SU-DHL-6 (cell line): ENCODE measurements around the gene WDR45.

Experiments
- H2AFZ ChIP-seq: fragments of 200-600 bp; sonication (generic); 2 replicates; pipeline ENCODE4 v1.6.1; 2014; ENCODE audit warnings: low read depth, mild to moderate bottlenecking, moderate library complexity, mixed read lengths, antibody characterized with exemption, low read length; ENCODE audit not compliant: severe bottlenecking
- H3F3A ChIP-seq: fragments of 200-600 bp; shearing (Covaris generic); 2 replicates; pipeline ENCODE4 v1.6.0; 2016; ENCODE audit warnings: antibody characterized with exemption, mild to moderate bottlenecking; ENCODE audit not compliant: insufficient read depth
- H3K27ac ChIP-seq: fragments of 200-600 bp; sonication (generic); 2 replicates; pipeline ENCODE4 v1.5.1; 2016; ENCODE audit warnings: low read depth, mild to moderate bottlenecking, low read length, moderate library complexity, mixed read lengths
- H3K27me3 ChIP-seq: fragments of 200-600 bp; sonication (generic), shearing (Covaris generic); 2 replicates; pipeline ENCODE4 v1.6.0; 2014; ENCODE audit warnings: mild to moderate bottlenecking, low read length
- H3K36me3 ChIP-seq: fragments of 200-600 bp; sonication (generic); 2 replicates; pipeline ENCODE4 v1.6.1; 2014; ENCODE audit warnings: mild to moderate bottlenecking, low read length, mixed read lengths
- H3K4me2 ChIP-seq: fragments of 300-600, 200-600 bp; shearing (Covaris generic), sonication (generic); 2 replicates; pipeline ENCODE4 v1.6.0; 2014; ENCODE audit warnings: low read length, low read depth, mild to moderate bottlenecking; ENCODE audit not compliant: poor library complexity, severe bottlenecking
- H3K4me3 ChIP-seq: fragments of 200-600 bp; sonication (generic); 2 replicates; pipeline ENCODE4 v1.5.1; 2014; ENCODE audit warnings: antibody characterized with exemption, low read length, mild to moderate bottlenecking, mixed read lengths; ENCODE audit not compliant: insufficient read depth, poor library complexity, severe bottlenecking
- H3K79me2 ChIP-seq: fragments of 200-600 bp; sonication (generic); 2 replicates; pipeline ENCODE4 v1.6.1; 2014; ENCODE audit warnings: mild to moderate bottlenecking, low read length, moderate library complexity; ENCODE audit not compliant: insufficient read depth
- H3K9ac ChIP-seq: fragments of 200-600 bp; sonication (generic); 2 replicates; pipeline ENCODE4 v1.7.0; 2014; ENCODE audit warnings: mild to moderate bottlenecking, low read length
- H3K9me2 ChIP-seq: fragments of 200-600 bp; sonication (generic); replicated peaks from 2 replicates; pipeline ENCODE4 v1.6.1; 2014; ENCODE audit warnings: low read length; ENCODE audit not compliant: insufficient read depth
- H3K9me3 ChIP-seq: fragments of 200-600 bp; sonication (generic); 2 replicates; pipeline ENCODE4 v1.6.1; 2014; ENCODE audit warnings: low read length, mixed read lengths; ENCODE audit not compliant: insufficient read depth
- H4K20me1 ChIP-seq: fragments of 200-600 bp; sonication (generic); 2 replicates; pipeline ENCODE4 v1.6.1; 2014; ENCODE audit warnings: low read depth, mild to moderate bottlenecking, antibody characterized with exemption, low read length, moderate library complexity, mixed read lengths
- EZH2phosphoT487 ChIP-seq: fragments of 200-600 bp; sonication (generic), shearing (Covaris generic); conservative IDR thresholded peaks from 2 replicates; pipeline ENCODE4 v1.6.1; 2018; ENCODE audit warnings: mild to moderate bottlenecking, antibody characterized with exemption, low read length, moderate library complexity, mixed read lengths
- TF ChIP-seq, protein P1 (sequence below): fragments of 200-600 bp; sonication (generic); IDR thresholded peaks from one replicate; pipeline ENCODE4 v1.5.1; 2017; ENCODE audit warnings: antibody characterized with exemption, mild to moderate bottlenecking, low read length, moderate library complexity; ENCODE audit not compliant: insufficient read depth, poor library complexity, severe bottlenecking

WDR45 gene

DNA sequence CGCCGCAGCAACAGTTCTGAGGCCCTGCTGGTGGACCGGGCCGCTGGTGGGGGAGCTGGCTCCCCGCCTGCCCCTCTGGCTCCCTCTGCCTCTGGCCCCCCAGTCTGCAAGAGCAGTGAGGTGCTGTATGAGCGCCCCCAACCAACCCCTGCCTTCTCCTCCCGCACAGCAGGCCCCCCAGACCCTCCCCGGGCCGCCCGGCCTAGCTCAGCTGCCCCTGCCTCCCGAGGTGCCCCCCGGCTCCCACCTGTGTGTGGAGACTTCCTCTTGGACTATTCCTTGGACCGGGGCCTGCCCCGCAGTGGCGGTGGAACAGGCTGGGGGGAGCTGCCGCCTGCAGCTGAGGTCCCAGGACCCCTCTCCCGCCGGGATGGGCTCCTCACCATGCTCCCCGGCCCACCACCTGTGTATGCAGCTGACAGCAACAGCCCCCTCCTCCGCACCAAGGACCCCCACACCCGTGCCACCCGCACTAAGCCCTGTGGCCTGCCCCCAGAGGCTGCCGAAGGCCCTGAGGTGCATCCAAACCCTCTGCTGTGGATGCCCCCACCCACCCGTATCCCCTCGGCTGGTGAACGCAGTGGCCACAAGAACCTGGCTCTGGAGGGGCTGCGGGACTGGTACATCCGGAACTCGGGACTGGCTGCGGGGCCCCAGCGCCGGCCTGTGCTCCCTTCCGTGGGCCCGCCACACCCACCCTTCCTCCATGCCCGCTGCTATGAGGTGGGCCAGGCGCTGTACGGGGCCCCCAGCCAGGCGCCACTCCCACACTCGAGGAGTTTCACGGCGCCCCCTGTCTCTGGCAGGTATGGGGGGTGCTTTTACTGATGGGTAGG is 12.2 kb downstream of the WDR45 start:
- TF ChIP-seq EZH2phosphoT487 = no peak
- TF ChIP-seq, protein P1, sequence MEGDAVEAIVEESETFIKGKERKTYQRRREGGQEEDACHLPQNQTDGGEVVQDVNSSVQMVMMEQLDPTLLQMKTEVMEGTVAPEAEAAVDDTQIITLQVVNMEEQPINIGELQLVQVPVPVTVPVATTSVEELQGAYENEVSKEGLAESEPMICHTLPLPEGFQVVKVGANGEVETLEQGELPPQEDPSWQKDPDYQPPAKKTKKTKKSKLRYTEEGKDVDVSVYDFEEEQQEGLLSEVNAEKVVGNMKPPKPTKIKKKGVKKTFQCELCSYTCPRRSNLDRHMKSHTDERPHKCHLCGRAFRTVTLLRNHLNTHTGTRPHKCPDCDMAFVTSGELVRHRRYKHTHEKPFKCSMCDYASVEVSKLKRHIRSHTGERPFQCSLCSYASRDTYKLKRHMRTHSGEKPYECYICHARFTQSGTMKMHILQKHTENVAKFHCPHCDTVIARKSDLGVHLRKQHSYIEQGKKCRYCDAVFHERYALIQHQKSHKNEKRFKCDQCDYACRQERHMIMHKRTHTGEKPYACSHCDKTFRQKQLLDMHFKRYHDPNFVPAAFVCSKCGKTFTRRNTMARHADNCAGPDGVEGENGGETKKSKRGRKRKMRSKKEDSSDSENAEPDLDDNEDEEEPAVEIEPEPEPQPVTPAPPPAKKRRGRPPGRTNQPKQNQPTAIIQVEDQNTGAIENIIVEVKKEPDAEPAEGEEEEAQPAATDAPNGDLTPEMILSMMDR = no peak
- no peak overlapping the region for H3K27ac ChIP-seq
- H3K79me2 ChIP-seq = no peaks in the 10 kb centered on the region
- no peaks in the 10 kb centered on the region for H3K36me3 ChIP-seq
- no peak overlapping the region for H2AFZ ChIP-seq
- no peaks in the 10 kb centered on the region for H3K9me2 ChIP-seq
- H3K4me2 ChIP-seq = no peak overlapping the region
- no peak overlapping the region for H3K9ac ChIP-seq
- H4K20me1 ChIP-seq = no peaks in the 10 kb centered on the region
- H3F3A ChIP-seq = no peaks in the 10 kb centered on the region; the same call in 1 of the 2 replicates
- no peak overlapping the region for H3K4me3 ChIP-seq
- no peaks in the 10 kb centered on the region for H3K27me3 ChIP-seq
- H3K9me3 ChIP-seq = no peaks in the 10 kb centered on the region

- no peaks in the 10 kb centered on the region; the same call in 1 of the 2 replicates for H3F3A ChIP-seq
- H3K4me3 ChIP-seq = no peak overlapping the region
- H3K4me2 ChIP-seq = no peak overlapping the region
- H3K27ac ChIP-seq = no peak overlapping the region
- H3K9me3 ChIP-seq = no peaks in the 10 kb centered on the region
- no peaks in the 10 kb centered on the region for H3K9me2 ChIP-seq
- no peaks in the 10 kb centered on the region for H4K20me1 ChIP-seq
- H3K27me3 ChIP-seq = no peaks in the 10 kb centered on the region
- H3K36me3 ChIP-seq = no peaks in the 10 kb centered on the region
- H2AFZ ChIP-seq = no peak overlapping the region
- H3K79me2 ChIP-seq = no peaks in the 10 kb centered on the region
- TF ChIP-seq, protein P1 = no peak
- TF ChIP-seq EZH2phosphoT487 = no peak
- no peak overlapping the region for H3K9ac ChIP-seq
These were observed 13.0 kb downstream of the WDR45 start for GRCh38 chrX:49066690-49067089.

DNA sequence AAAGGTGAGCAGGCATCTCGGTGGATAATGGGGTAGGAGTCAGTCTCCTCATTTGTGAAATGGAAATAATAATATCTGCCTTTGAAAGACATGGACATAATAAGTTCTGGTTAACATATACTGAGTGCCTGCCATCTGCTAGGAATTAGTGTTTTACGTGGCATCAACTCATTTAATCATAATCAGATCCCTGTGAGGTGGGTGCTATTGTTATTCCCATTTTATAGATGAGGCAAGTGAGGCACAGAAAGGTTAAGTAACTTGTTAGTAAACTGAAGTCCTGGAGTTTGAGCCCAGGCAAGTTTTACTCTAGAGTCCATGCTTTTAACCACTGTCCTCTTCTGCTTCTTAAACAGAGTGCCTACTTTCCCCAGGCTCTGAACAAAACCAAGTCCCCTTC is 13.4 kb downstream of the WDR45 start:
- no peaks in the 10 kb centered on the region for H4K20me1 ChIP-seq
- no peak overlapping the region for H3K4me2 ChIP-seq
- H3K4me3 ChIP-seq = no peak overlapping the region
- H3K27me3 ChIP-seq = no peaks in the 10 kb centered on the region
- no peak overlapping the region for H2AFZ ChIP-seq
- no peaks in the 10 kb centered on the region for H3K36me3 ChIP-seq
- no peaks in the 10 kb centered on the region for H3K9me2 ChIP-seq
- no peaks in the 10 kb centered on the region for H3K9me3 ChIP-seq
- H3K9ac ChIP-seq = no peak overlapping the region
- no peaks in the 10 kb centered on the region for H3K79me2 ChIP-seq
- H3K27ac ChIP-seq = no peak overlapping the region
- TF ChIP-seq, protein P1 = no peak
- no peak for TF ChIP-seq EZH2phosphoT487
- no peaks in the 10 kb centered on the region; the same call in 1 of the 2 replicates for H3F3A ChIP-seq
